GM23338 (cell line): ENCODE data around the gene RIMS1. TPM values are rescaled to one million over a fixed set of nuclear protein-coding genes. Genes with fewer than 3 reads are reported as not detected.

Experiments used
- ATAC-seq: fragments of 200-7000 bp; cut with Tn5 transposase; 3 replicates; pipeline ENCODE4 v1.9.1; 2020
- DNase-seq: peaks from one replicate; pipeline ENCODE4 v3.0.0-alpha.2; 2015; ENCODE audit warnings: low spot score
- H2AFZ ChIP-seq: fragments of 200-600 bp; sonication (generic); 2 replicates; pipeline ENCODE4 v1.8.0; 2016; ENCODE audit warnings: antibody characterized with exemption, mild to moderate bottlenecking, moderate library complexity
- H3F3A ChIP-seq: fragments of 200-600 bp; sonication (generic); replicated peaks from 2 replicates; pipeline ENCODE4 v1.8.0; 2017; ENCODE audit warnings: antibody characterized with exemption, mixed run types, low read depth
- H3K27ac ChIP-seq: fragments of 200-600 bp; sonication (generic); 2 replicates; pipeline ENCODE4 v1.6.1; 2016; ENCODE audit warnings: low read depth
- H3K27me3 ChIP-seq: fragments of 200-600 bp; sonication (generic); 2 replicates; pipeline ENCODE4 v1.8.0; 2016; ENCODE audit warnings: mild to moderate bottlenecking, mixed run types, moderate library complexity; ENCODE audit not compliant: insufficient read depth
- H3K36me3 ChIP-seq: fragments of 200-600 bp; sonication (generic); 2 replicates; pipeline ENCODE4 v1.8.0; 2016; ENCODE audit warnings: mild to moderate bottlenecking; ENCODE audit not compliant: insufficient read depth
- H3K4me1 ChIP-seq: fragments of 200-600 bp; sonication (generic); 2 replicates; pipeline ENCODE4 v1.8.0; 2016; ENCODE audit warnings: mild to moderate bottlenecking, moderate library complexity; ENCODE audit not compliant: insufficient read depth
- H3K4me2 ChIP-seq: fragments of 200-600 bp; sonication (generic); 2 replicates; pipeline ENCODE4 v1.7.1; 2017; ENCODE audit warnings: mixed run types
- H3K4me3 ChIP-seq: fragments of 200-600 bp; sonication (generic); 2 replicates; pipeline ENCODE4 v1.6.1; 2016; ENCODE audit warnings: mixed run types
- H3K79me2 ChIP-seq: fragments of 200-600 bp; sonication (generic); replicated peaks from 2 replicates; pipeline ENCODE4 v1.8.0; 2017; ENCODE audit warnings: mild to moderate bottlenecking; ENCODE audit not compliant: insufficient read depth
- H3K9me2 ChIP-seq: fragments of 200-600 bp; sonication (generic); 2 replicates; pipeline ENCODE4 v1.8.0; 2017; ENCODE audit not compliant: insufficient read depth
- H4K20me1 ChIP-seq: fragments of 200-600 bp; sonication (generic); replicated peaks from 2 replicates; pipeline ENCODE4 v1.8.0; 2017; ENCODE audit warnings: mild to moderate bottlenecking; ENCODE audit not compliant: insufficient read depth
- H3K27ac Mint-ChIP-seq: 2 replicates; pipeline ENCODE4 v1.8.0; 2020; ENCODE audit warnings: inconsistent platforms, mild to moderate bottlenecking, moderate library complexity, mixed read lengths
- H3K27me3 Mint-ChIP-seq: 3 replicates; pipeline ENCODE4 v1.8.0; 2022; ENCODE audit warnings: low read depth, mild to moderate bottlenecking, moderate library complexity, mixed read lengths, inconsistent platforms; ENCODE audit not compliant: insufficient read depth, poor library complexity
- H3K36me3 Mint-ChIP-seq: 3 replicates; pipeline ENCODE4 v1.8.0; 2021; ENCODE audit warnings: low read depth, mild to moderate bottlenecking, inconsistent platforms, moderate library complexity, mixed read lengths
- H3K4me1 Mint-ChIP-seq: 3 replicates; pipeline ENCODE4 v1.8.0; 2020; ENCODE audit warnings: mild to moderate bottlenecking, inconsistent platforms, mixed read lengths
- H3K4me3 Mint-ChIP-seq: 3 replicates; pipeline ENCODE4 v1.8.0; 2021; ENCODE audit warnings: moderate library complexity, mild to moderate bottlenecking, inconsistent platforms, mixed read lengths
- H3K9me3 Mint-ChIP-seq: 3 replicates; pipeline ENCODE4 v1.8.0; 2020; ENCODE audit warnings: moderate library complexity, mild to moderate bottlenecking, inconsistent platforms, mixed read lengths
- EZH2 ChIP-seq: fragments of 200-600 bp; sonication (generic); IDR thresholded peaks from one replicate; pipeline ENCODE4 v1.8.0; 2017; ENCODE audit warnings: antibody characterized with exemption, mild to moderate bottlenecking, low read depth; ENCODE audit not compliant: unreplicated experiment
- JUNB ChIP-seq: IDR thresholded peaks from one replicate; pipeline ENCODE4 v1.6.1; 2016; ENCODE audit warnings: antibody characterized with exemption; ENCODE audit not compliant: unreplicated experiment
- ZNF331 ChIP-seq: fragments of 250-450 bp; sonication (Bioruptor Pico); IDR thresholded peaks from 2 replicates; pipeline ENCODE4 v1.5.0; 2020; ENCODE audit warnings: low read depth, mild to moderate bottlenecking, moderate library complexity
- ZNF462 ChIP-seq: fragments of 250-450 bp; sonication (Bioruptor Pico); IDR thresholded peaks from 2 replicates; pipeline ENCODE4 v1.5.0; 2020; ENCODE audit warnings: mild to moderate bottlenecking, moderate library complexity
- polyA plus RNA-seq: library from polyadenylated mRNA; unstranded; fragments of >200 nt; fragmentation: Nextera tagmentation; extraction: Ambion mirVana; gene quantifications from 2 replicates; pipeline ENCODE4 v1.2.1, GENCODE V29; 2016
- total RNA-seq: library from RNA; depleted of rRNA; stranded (reverse); fragments of >200 nt; shearing (Covaris generic); gene quantifications from 2 replicates; pipeline ENCODE4 v1.2.3, GENCODE V29; 2014
- TF ChIP-seq, protein P1 (sequence below): IDR thresholded peaks from 2 replicates; pipeline ENCODE4 v1.6.1; 2016; ENCODE audit warnings: antibody characterized with exemption

The RIMS1 gene
- total and polyA plus RNA-seq, 2 experiments from 2014 or later = 0.89 to 4.0 TPM

DNA sequence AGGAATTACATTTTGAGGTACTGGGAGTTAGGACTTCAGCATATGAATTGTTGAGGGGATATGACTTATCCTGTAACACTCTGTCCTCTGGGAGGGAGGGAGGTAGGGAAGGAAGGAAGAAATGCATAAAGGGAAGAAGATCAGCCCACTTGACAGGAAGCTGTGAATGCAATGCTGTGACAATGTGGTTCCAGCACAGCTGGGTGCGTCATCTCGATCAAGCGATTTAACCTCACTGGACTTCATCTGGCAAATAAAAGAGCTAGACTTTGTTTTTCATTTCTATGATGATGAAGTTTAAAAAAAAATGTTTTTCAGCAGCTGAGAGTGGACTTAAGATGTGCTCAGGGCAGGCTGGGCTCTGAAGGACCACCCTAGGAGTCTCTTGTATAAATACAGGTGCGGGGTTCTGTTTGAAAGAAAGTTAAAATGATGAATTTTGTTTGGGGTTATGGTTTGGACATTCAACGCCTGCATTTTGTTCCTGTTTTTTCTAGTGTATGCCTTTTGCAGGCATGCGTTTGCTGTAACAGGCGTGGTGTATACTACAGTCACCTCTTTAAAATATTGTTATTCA is 178.1 kb downstream of the RIMS1 start:
- Histone ChIP-seq H3K4me1 (no peaks in the 10 kb centered on the region), H3F3A (no peaks in the 10 kb centered on the region), H3K27ac (no peak overlapping the region), H3K4me2 (no peak overlapping the region), H4K20me1 (no peaks in the 10 kb centered on the region), H3K79me2 (no peaks in the 10 kb centered on the region), H3K9me2 (no peaks in the 10 kb centered on the region), H3K36me3 (no peaks in the 10 kb centered on the region), H3K4me3 (no peak overlapping the region), H2AFZ (no peak overlapping the region), H3K27me3 (no peaks in the 10 kb centered on the region)
- H3K36me3 Mint-ChIP-seq = no peaks in the 10 kb centered on the region; the same call in 2 of the 3 replicates
- H3K4me1 Mint-ChIP-seq = peaks cover 12% of the 10 kb centered on the region
- H3K9me3 Mint-ChIP-seq = no peaks in the 10 kb centered on the region
- H3K27me3 Mint-ChIP-seq = no peaks in the 10 kb centered on the region
- TF ChIP-seq, protein P1, sequence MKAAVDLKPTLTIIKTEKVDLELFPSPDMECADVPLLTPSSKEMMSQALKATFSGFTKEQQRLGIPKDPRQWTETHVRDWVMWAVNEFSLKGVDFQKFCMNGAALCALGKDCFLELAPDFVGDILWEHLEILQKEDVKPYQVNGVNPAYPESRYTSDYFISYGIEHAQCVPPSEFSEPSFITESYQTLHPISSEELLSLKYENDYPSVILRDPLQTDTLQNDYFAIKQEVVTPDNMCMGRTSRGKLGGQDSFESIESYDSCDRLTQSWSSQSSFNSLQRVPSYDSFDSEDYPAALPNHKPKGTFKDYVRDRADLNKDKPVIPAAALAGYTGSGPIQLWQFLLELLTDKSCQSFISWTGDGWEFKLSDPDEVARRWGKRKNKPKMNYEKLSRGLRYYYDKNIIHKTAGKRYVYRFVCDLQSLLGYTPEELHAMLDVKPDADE = no peak
- TF ChIP-seq JUNB (no peak), ZNF462 (CRISPR knock-in tag) (no peak), EZH2 (no peak), ZNF331 (CRISPR knock-in tag) (no peak)
- DNase-seq (no peak), ATAC-seq (no peak)
- peak overlapping the region; percentile 77; the same call in 1 of the 2 replicates for H3K27ac Mint-ChIP-seq
- H3K4me3 Mint-ChIP-seq = no peak overlapping the region
